IPS-NIHi7 (cell line): ENCODE data around the gene RGMB.

Source experiments
- DNase-seq: peaks from one replicate; pipeline ENCODE4 v3.0.0; 2012; ENCODE audit warnings: mixed read lengths; ENCODE audit errors: extremely low spot score

Gene RGMB

GRCh38 chr5:98768160-98768959 is 5.1 kb upstream of the RGMB start:
- DNase-seq, result peak; percentile 67

- DNase-seq, result no peak
Measured at GRCh38 chr5:98768960-98769209, 4.6 kb upstream of the RGMB start.

DNA sequence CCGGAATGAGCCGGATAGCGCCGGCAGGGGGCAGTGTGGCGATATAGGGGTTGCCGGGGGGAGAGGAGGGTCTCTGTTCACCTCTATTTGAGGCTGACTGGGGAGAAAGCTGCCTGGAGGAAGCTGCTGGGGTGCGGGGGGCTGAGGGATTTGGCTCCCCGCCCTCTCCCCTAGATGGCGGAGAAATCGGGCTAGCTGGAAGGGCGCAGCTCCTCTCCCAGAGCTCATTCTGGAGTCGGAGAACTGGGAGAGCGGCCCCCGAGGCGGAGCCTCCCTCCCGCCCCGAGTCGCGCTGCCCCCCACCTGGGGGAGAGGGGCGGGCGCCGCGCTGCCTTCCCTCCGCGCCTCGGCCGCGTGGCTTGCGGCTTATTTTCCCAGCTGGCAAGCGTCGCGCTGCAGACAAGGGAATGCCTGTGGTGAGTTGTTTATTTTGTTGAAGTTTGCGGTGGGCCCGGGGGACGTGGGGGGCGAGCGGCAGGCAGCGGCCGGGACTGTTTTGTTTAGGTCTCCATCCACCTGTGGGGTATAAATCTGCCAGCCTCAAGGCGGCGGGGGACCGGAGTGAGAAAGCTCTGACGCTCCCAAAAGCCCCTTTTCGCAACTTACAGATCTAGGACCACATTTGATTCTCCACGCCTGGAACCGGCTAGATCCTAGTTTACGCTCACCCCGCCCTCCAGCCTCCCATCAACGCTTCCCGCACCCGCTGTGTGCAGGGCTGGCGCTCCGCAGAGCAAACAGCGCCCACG is 4.1 kb upstream of the RGMB start:
- DNase-seq, result peak; percentile 35

DNA sequence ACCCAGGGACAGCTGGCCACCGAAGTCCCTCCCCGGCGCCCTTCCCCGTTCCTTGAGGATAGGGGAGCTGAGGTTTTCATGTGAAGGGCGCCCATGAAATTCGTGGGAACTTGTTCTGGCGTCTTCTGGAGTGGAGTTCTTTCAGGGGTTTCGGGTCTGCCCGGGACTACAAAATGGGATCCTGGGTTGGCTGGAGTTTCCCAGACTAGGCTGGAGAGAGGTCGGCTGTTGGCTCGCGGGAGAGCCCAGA is 3.6 kb upstream of the RGMB start:
- no peak for DNase-seq

- DNase-seq, result no peak
Measured at GRCh38 chr5:98770209-98770910, 3.1 kb upstream of the RGMB start.

DNA sequence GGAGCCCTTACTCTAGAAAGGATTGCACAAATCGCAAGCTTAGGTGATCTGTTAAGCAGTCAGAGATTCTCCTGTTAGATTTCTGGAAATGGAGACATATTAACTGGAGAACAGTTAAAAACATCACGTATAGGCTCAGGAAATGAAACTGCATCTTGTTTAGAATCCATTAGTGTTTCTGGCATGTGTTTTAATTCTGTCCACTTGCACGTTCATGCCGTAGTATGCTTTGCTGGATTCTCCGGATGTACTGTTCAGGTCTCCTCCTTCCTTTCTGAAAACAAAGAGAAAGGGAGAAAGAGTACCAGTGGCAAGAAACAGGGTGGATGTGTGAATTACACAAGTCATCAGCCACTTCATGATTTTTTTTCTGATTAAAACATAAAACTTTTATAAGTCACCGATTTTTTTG is 2.5 kb upstream of the RGMB start:
- DNase-seq, result no peak

DNA sequence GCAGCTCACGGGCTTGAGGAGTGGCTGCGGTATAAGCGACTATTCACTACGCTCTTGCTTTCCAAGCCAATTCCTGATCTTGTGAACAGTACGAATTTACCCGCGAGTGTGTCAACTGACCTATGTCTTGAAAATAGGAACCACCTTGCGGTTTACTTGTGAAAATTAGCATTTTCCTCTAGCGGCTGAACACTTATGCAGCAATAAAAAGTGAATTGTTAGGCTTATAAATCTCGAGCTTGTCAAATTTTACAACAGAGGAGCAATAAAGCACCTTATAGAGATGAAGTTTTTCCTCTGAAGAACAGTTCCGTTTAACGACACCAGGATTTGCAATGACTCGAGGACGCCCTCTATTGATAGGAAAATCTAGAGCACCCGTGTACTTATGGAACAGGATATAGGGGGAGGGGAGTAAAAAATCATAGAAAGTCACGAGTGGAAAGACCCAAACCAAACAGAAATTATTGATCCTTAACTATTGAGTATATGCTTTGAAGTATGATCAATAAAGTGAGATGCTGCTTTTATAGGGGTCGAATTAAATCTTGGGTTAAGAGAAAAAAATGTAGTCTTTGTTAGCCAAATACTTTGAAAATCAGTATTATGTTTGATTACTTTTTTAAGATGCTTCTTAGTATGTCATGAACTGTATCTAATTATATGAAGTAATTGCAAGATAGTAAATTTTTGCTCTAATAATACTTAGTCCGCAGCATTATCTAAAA is 1.9 kb upstream of the RGMB start:
- DNase-seq, result peak; percentile 28

- DNase-seq, result peak; percentile 63
Measured at GRCh38 chr5:98772415-98773213, 849 bp upstream of the RGMB start.

GRCh38 chr5:98773214-98773463 is 324 bp upstream of the RGMB start:
- no peak for DNase-seq

DNA sequence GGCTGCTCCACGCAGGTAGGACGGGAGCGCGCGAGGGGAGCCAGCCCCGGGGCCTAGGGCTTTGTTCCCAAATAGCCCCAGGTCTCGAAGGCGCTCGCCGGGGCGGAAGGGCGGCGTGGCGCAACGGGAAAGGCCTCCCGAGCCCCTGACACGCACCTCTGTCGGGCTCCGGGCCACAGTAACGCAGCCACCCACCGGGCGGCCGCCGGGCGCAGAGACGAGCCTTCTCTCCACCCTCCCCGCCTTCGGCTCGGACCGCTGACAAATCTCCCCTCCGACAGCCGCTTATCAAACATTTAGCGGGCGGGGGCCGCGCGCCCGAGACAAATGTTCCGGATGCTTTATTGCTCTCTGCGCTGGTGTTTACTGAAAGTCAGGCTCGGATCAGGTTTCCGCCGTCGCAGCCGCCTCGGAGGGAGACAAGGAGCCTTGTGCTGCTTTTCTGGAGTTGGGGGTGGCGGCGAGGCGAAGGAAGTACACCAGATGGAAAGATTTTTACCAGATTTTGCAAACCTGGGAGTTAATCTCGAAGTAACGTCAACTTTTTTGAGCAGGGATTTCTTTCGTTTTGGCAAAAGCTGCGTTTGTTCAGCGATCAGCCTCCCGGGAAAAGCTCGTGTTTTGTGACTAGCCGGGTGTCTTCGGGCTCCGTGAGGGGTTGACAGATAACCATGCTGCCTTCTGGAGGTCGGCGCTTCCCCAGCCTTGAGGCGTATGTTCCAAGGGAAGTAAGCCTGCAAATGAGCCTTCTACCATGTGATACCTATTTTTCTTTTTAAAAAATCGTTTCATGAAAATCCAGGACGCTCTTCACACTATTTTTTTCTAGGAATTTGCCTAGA is 950 bp downstream of the RGMB start:
- peak; percentile 53 for DNase-seq

GRCh38 chr5:98775246-98776065 is 2.0 kb downstream of the RGMB start:
- no peak for DNase-seq

DNA sequence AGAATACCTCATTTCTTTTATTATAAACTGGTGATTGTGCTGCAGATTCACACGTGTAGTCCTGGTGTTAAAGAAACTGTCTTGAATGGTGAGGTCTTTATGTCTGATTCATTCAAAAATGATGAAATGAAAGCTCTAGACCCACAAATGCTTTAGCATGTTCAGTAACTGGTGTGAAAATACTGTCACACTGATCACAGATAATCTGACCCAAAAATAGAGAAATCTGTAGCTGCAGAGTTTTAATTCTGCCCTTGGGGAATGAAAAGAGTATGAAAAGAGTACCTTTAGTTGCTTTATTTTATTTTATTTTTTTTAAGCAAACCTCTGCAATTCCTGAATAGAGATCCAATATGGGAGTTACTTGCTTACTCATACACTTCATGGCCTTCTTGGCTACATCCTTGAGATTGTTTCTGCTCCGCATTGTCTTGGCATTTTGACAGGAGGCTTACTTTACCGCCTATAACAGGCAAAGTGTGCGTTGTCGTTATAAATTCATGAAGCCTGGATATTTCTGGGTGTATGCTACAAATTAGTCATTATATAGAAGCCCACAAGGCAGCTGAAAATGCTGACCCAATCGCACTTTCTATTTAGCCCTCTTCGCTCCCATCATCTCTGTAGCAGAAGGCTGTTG is 2.7 kb downstream of the RGMB start:
- no peak for DNase-seq

GRCh38 chr5:98777295-98777694 is 3.8 kb downstream of the RGMB start:
- DNase-seq, result no peak

- no peak for DNase-seq
Measured at GRCh38 chr5:98779264-98779877, 5.9 kb downstream of the RGMB start.

DNA sequence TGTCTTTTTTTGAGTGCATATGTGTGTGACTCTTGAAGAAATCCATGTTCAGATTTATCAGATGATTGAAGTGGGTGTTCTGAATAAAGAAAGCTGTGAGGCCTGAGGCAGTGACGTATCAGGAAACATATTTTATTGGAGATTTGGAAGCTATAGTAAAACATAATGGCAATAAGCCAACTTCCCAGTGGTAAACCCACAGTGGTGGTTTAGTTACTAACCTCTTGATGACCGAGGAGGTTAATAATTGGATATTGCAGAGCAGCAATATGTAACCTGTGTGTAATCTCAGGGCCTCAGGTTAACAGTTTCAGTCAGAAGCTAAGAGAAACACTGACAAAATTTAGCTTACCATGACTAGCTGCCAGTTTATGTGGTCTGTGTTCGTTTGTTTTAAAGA is 6.9 kb downstream of the RGMB start:
- DNase-seq, result no peak

GRCh38 chr5:98781520-98781919 is 8.1 kb downstream of the RGMB start:
- no peak for DNase-seq

DNA sequence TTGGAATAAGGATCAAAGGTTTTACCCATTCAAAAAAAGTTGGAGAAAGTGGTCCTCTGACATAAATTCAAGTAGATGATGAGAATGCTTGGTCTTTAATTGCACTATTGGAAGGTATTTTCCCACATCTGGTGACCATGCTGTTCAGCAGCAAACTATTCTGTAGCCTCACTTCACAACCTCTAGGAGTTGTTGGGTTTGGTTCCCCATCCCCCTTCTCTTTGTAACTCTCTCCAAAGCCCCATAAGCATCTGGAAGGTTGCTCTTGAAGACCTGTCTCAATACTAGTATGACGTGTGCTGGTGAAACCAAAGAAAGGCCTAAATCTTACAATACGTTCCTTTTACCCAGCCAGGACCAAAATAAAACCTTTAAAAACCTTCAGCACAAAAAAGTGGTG is 8.5 kb downstream of the RGMB start:
- no peak for DNase-seq

- DNase-seq, result no peak
Measured at GRCh38 chr5:98783051-98783649, 9.7 kb downstream of the RGMB start.

DNA sequence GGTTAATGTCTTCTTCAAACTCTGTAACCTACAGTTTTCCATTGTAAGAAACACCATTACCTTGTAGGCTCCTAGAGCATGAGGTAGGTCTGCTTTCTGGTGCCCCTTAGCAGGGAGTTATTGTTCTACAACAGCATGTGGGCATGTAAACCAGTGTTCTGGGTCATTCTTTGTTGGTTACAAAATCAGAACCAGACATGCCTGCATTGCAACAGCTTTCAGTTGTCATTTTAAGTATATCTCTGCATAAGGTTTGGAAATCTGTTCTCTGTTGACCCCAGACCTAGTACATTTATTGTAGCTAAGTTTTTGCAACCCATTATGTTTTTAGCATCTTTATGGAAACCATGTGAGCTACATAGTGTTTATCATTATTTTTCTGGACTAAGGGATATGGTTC is 10.9 kb downstream of the RGMB start:
- no peak for DNase-seq
